GM23248 (cell line): ENCODE data around the gene GPATCH1.

ENCODE experiments used
- EZH2 ChIP-seq: fragments of 200-600 bp; sonication (generic); IDR thresholded peaks from 2 replicates; pipeline ENCODE4 v1.6.1; 2018; ENCODE audit warnings: antibody characterized with exemption, mild to moderate bottlenecking; ENCODE audit not compliant: insufficient read depth, poor library complexity, severe bottlenecking
- EZH2phosphoT487 ChIP-seq: fragments of 200-600 bp; sonication (generic); IDR thresholded peaks from 2 replicates; pipeline ENCODE4 v1.6.1; 2018; ENCODE audit warnings: antibody characterized with exemption, moderate library complexity, mild to moderate bottlenecking, low read depth; ENCODE audit not compliant: insufficient read depth

GRCh38 chr19:33146209-33146608, 65.2 kb downstream of the GPATCH1 start:
- TF ChIP-seq EZH2 (no peak), EZH2phosphoT487 (no peak)
